Thyroid gland (tissue), 4 donors: ENCODE results near the gene E2F1. TPM values are rescaled to one million over a fixed set of nuclear protein-coding genes. Genes with fewer than 3 reads are reported as not detected.
A peak's percentile ranks its signal among the peaks of the same experiment; 100 is the strongest.

ENCODE experiments used
- DNase-seq, 2 donors: peaks; one replicate each; pipeline ENCODE4 v3.0.0-alpha.2; 2019
- H3K27ac ChIP-seq, 3 donors: fragments of 200-600 bp; sonication (generic); 1 replicate in 2 of 3; 2 replicates in 1 of 3; pipeline ENCODE4 v1.5.1; 2016 to 2019; ENCODE audit warnings: mild to moderate bottlenecking in 1 of 3, moderate library complexity in 1 of 3
- H3K27me3 ChIP-seq: fragments of 200-600 bp; sonication (generic); one replicate; pipeline ENCODE4 v1.5.1; 2019
- H3K36me3 ChIP-seq, 2 donors: fragments of 200-600 bp; sonication (generic); one replicate each; pipeline ENCODE4 v1.5.1; 2016 to 2019
- H3K4me1 ChIP-seq, 2 donors: fragments of 200-600 bp; sonication (generic); one replicate each; pipeline ENCODE4 v1.5.1; 2017 to 2019
- H3K4me3 ChIP-seq, 3 donors: fragments of 200-600 bp; sonication (generic); replicated peaks in 1 of 3; 1 replicate in 2 of 3; 2 replicates in 1 of 3; pipeline ENCODE4 v1.5.1; 2016; ENCODE audit warnings: mild to moderate bottlenecking in 1 of 3
- H3K9me3 ChIP-seq: fragments of 200-600 bp; sonication (generic); one replicate; pipeline ENCODE4 v1.5.1; 2017
- POLR2A ChIP-seq, 2 donors: fragments of 450-650 bp; IDR thresholded peaks; one replicate each; pipeline ENCODE4 v1.6.1; 2017; ENCODE audit warnings: antibody characterized with exemption in 2 of 2, mild to moderate bottlenecking in 2 of 2, moderate library complexity in 1 of 2
- WGBS, 2 donors: methylation state at CpG; one replicate each; pipeline ENCODE4 v1.1.5; 2017; 5-methylcytosine and 5-hydroxymethylcytosine counted together
- intact Hi-C: fragments of 100-400 bp; cut with DNase I; formaldehyde crosslinking; loops from one replicate; pipeline ENCODE4 v1.15.1; 2023
- total RNA-seq, 4 donors: library from RNA; depleted of rRNA; stranded (reverse); fragments of >200 nt; gene quantifications; one replicate each; pipeline ENCODE4 v1.2.3, GENCODE V29; 2016
- TF ChIP-seq, protein P1 (sequence below), 6 experiments: fragments of 200-600 bp in 3 of 6; fragments of 450-650 bp in 3 of 6; sonication (generic) in 3 of 6; IDR thresholded peaks; one replicate each; pipeline ENCODE4 v1.5.1; 2016 to 2019; ENCODE audit warnings: antibody characterized with exemption in 6 of 6, mild to moderate bottlenecking in 2 of 6, inconsistent platforms in 1 of 6, moderate library complexity in 1 of 6

E2F1 gene
- total RNA-seq, 4 donors from 2014 or later = 0.42 to 0.89 (median 0.67) TPM; not detected in 1

DNA sequence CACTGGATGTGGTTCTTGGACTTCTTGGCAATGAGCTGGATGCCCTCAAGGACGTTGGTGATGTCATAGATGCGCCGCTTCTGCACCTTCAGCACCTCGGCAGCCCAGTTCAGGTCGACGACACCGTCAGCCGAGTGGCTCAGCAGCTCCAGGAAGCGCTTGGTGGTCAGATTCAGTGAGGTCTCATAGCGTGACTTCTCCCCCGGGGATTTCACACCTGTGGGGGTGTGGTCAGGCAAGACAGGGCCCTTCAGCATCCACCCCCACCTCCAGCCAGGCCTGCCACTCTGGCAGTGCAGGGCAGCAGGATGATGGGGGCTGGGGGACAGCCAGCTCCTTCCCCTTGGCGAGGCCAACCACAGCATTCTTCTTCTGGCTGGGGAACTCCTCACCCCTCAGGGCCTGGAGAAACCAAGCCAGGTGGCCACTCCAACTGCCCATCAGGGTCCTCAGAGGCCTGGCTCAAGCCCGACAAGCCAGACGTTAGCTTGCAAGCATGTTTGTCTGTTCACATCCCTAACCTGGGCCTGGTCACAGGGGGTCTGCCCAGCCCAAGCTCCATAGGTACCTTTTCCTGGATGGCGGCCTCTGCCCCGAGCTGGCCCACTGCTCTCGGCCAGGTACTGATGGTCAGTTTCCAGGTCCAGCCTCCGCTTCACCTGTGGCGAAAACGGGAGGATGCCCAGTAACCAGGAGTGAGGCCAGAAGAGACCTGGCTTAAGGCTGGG, 6.3 kb downstream of the E2F1 start:
- intact Hi-C loops = loop anchor here (10.0 kb wide), 1 partner anchor 435 kb away; the partner anchor contains the start of gene EIF2S2
- 86 to 92% methylated on average over 9 to 17 of the region's 20 CpGs for WGBS, 2 donors

DNA sequence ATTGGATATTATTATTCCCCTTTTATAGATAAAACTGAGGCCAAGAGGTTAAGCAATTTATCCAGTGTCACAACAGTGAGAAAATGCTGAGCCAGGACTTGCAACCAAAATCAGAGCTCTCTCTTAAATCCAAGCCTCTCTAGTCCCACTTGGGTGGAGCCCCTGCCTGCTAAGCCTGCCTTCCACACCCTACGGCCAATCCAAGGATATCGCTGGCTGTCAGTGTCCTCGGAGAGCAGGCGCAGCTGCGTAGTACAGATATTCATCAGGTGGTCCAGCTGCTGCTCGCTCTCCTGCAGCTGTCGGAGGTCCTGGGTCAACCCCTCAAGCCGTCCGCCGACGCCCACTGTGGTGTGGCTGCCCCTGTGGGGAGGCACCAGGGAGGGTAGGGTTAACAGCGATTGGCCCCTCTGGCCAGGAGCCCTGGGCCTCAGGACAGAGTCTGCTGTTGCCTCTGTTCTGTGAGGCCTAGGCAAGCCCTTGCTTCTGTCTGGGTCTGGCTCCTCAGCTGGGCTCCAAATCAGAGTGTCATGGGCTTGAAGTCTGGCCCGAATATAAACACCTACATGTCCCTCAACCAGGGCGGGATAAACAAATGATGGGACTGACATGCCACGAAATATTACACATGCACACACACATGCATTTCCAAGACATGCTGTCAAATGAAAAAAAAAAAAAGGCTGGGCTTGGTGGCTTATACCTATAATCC, 8.0 kb downstream of the E2F1 start:
- no peak for DNase-seq
- no peaks in the 10 kb centered on the region for H3K27me3 ChIP-seq
- H3K36me3 ChIP-seq = no peaks in the 10 kb centered on the region
- peaks cover 7 to 13% of the 10 kb centered on the region in 2 donors for H3K4me1 ChIP-seq
- no peak overlapping the region for H3K4me3 ChIP-seq
- no peaks in the 10 kb centered on the region for H3K9me3 ChIP-seq
- intact Hi-C loops = loop anchor here (10.0 kb wide), 1 partner anchor 437 kb away; the partner anchor contains the start of gene EIF2S2
- 87 to 95% methylated on average over 6 of the region's 15 CpGs for WGBS, 2 donors
- TF ChIP-seq, protein P1, sequence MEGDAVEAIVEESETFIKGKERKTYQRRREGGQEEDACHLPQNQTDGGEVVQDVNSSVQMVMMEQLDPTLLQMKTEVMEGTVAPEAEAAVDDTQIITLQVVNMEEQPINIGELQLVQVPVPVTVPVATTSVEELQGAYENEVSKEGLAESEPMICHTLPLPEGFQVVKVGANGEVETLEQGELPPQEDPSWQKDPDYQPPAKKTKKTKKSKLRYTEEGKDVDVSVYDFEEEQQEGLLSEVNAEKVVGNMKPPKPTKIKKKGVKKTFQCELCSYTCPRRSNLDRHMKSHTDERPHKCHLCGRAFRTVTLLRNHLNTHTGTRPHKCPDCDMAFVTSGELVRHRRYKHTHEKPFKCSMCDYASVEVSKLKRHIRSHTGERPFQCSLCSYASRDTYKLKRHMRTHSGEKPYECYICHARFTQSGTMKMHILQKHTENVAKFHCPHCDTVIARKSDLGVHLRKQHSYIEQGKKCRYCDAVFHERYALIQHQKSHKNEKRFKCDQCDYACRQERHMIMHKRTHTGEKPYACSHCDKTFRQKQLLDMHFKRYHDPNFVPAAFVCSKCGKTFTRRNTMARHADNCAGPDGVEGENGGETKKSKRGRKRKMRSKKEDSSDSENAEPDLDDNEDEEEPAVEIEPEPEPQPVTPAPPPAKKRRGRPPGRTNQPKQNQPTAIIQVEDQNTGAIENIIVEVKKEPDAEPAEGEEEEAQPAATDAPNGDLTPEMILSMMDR (IDR thresholded peaks at IDR 0.05) = no peak
- no peak for TF ChIP-seq POLR2A (IDR thresholded peaks at IDR 0.05)
- no peak overlapping the region for H3K27ac ChIP-seq

More for the DNA sequence above, 6.3 kb downstream of the E2F1 start:
- DNase-seq = no peak
- Histone ChIP-seq H3K27ac (no peak overlapping the region), H3K9me3 (no peaks in the 10 kb centered on the region), H3K4me3 (no peak overlapping the region), H3K4me1 (peaks cover 0 to 4% of the 10 kb centered on the region in 2 donors), H3K36me3 (no peaks in the 10 kb centered on the region), H3K27me3 (no peaks in the 10 kb centered on the region)
- TF ChIP-seq POLR2A (IDR thresholded peaks at IDR 0.05) = no peak
- TF ChIP-seq, protein P1 (IDR thresholded peaks at IDR 0.05) = no peak

DNA sequence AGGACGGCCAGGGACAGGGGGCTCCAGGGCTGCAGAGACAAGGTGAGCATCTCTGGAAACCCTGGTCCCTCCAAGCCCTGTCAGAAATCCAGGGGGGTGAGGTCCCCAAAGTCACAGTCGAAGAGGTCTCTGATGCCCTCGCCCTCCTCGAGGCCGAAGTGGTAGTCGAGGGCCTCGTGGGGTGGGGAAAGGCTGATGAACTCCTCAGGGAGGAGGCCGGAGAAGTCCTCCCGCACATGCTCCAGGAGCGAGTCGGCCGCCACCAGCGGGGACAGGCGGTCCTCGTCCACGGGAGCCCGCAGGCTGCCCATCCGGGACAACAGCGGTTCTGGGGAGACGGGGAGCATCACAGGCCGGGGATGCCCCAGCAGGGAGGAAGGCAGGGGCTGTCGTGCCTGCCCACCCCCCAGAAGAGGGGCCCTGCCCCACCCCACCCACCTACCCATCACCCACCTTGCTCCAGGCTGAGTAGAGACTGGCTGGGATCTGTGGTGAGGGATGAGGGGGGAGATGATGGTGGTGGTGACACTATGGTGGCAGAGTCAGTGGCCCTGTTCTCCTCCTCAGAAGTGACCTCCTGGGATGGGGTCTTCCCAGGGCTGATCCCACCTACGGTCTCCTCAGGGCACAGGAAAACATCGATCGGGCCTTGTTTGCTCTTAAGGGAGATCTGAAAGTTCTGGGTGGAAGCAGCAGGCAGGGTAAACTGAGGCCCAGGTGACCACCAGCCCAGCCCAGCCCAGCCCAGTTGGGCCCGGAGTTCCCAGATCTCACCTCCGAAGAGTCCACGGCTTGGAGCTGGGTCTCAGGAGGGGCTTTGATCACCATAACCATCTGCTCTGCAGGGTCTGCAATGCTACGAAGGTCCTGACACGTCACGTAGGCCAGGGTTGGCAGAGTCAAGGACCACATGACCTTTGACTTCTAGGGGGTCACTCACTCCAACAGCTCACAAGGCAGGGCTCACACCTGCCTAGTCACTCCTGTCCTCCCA, 9.2 kb downstream of the E2F1 start:
- Histone ChIP-seq H3K36me3 (no peaks in the 10 kb centered on the region), H3K27me3 (no peaks in the 10 kb centered on the region), H3K4me3 (no peak overlapping the region), H3K4me1 (peaks cover 17 to 22% of the 10 kb centered on the region in 2 donors), H3K27ac (no peak overlapping the region), H3K9me3 (no peaks in the 10 kb centered on the region)
- intact Hi-C loops = loop anchor here (10.0 kb wide), 1 partner anchor 438 kb away; the partner anchor contains the start of gene EIF2S2
- no peak for DNase-seq
- 93 to 94% methylated on average over 21 to 25 of the region's 31 CpGs for WGBS, 2 donors
- no peak for TF ChIP-seq POLR2A (IDR thresholded peaks at IDR 0.05)
- TF ChIP-seq, protein P1 (IDR thresholded peaks at IDR 0.05) = no peak

DNA sequence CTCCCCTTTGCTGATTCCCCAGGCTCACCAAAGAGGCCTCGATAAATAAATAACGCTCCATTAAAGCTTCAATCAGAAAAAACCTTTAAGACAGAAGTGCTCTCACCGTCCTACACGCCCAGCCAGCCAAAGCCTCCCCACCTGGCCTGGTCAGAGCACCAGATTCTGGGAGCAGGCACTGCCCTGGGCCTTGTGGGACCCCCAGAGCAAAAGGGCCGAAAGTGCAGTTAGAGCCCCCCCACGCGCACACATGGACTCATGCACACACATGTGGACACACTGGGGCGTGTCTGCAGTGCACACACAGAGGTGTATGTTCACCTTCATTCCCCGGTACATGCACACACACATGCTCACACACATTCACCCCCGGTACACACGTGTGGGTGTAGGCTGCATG, 10.1 kb downstream of the E2F1 start:
- Histone ChIP-seq H3K27me3 (no peaks in the 10 kb centered on the region), H3K36me3 (no peaks in the 10 kb centered on the region), H3K27ac (peak overlapping the region; percentile 80 to 83 (median 81)), H3K9me3 (no peaks in the 10 kb centered on the region), H3K4me1 (peaks cover 17 to 22% of the 10 kb centered on the region in 2 donors), H3K4me3 (no peak overlapping the region)
- intact Hi-C loops = loop anchor here (10.0 kb wide), 1 partner anchor 439 kb away; the partner anchor contains the start of gene EIF2S2
- whole genome bisulfite sequencing, 2 donors = 93 to 95% methylated on average over 8 to 11 of the region's 11 CpGs
- TF ChIP-seq, protein P1 (IDR thresholded peaks at IDR 0.05) = no peak
- TF ChIP-seq POLR2A (IDR thresholded peaks at IDR 0.05) = no peak
- DNase-seq = no peak
